ENCODE results near the gene CWF19L2. TPM values are rescaled to one million over a fixed set of nuclear protein-coding genes. Genes with fewer than 3 reads are reported as not detected.

CWF19L2 gene
- total and polyA plus RNA-seq, 2 of the 8 experiments (the other 6 are each of a cell fraction or from before 2014, with no cell fraction given), result 2.2 to 16.6 TPM

DNA sequence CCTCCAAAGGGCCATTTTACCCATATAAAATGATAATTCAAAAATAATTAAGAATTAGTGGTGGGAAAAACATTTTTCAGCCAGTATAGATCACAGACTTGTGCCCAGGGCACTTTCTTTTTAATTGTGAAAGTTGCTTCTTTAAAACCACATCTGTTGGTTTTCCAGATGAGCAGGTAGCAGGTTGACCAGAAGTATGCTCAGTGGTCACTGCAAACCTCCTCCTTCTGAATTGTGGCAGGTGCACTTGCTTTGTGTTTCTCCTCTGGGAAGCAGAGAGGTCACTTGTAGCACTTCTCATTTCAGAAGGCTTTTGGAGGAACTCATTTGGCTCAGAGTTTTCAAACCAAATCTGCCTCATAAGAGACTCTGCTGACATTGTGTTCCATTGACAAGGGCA, 24.6 kb upstream of the CWF19L2 start:
- Histone ChIP-seq H3K4me2 (ENCODE audit: insufficient read depth in 1 of 2, low read depth in 2 of 2, low read length in 2 of 2) (no peak overlapping the region), H4K20me1 (replicated peaks in 1 of 2; ENCODE audit: control insufficient read depth in 1 of 2, insufficient read depth in 2 of 2, low read length in 2 of 2) (no peaks in the 10 kb centered on the region), H3K4me1 (replicated peaks in 1 of 4; ENCODE audit: control insufficient read depth in 3 of 4, insufficient read depth in 4 of 4, low read length in 3 of 4) (no peaks in the 10 kb centered on the region), H3K9me3 (ENCODE audit: insufficient read depth in 2 of 2, low read depth in 1 of 2, low read length in 1 of 2) (no peaks in the 10 kb centered on the region), H3K27ac (ENCODE audit: low read depth, low read length) (no peak overlapping the region), H2BK15ac (ENCODE audit: low read length) (no peak overlapping the region), H2AFZ (ENCODE audit: low read length) (no peak overlapping the region), H3K23ac (ENCODE audit: insufficient read length) (no peak overlapping the region), H2AK5ac (ENCODE audit: low read depth, low read length) (no peak overlapping the region), H3K36me3 (ENCODE audit: control insufficient read depth in 2 of 4, insufficient read depth in 4 of 4, low read length in 3 of 4) (no peaks in the 10 kb centered on the region), H3K56ac (replicated peaks; ENCODE audit: insufficient read length, low read depth, low read length) (no peak overlapping the region), H2BK12ac (ENCODE audit: low read depth, low read length) (no peak overlapping the region), H3K9ac (replicated peaks in 1 of 4; ENCODE audit: extremely low read depth in 1 of 4, low read depth in 3 of 4, low read length in 3 of 4) (no peak overlapping the region), H4K5ac (ENCODE audit: insufficient read length, low read depth, low read length) (no peak overlapping the region), H4K8ac (ENCODE audit: extremely low read depth, insufficient read depth, low read length) (no peak overlapping the region), H3K4me3 (ENCODE audit: extremely low read depth in 1 of 4, insufficient read depth in 2 of 4, low read depth in 3 of 4, low read length in 4 of 4) (no peak overlapping the region), H2BK5ac (ENCODE audit: low read depth, low read length) (no peak overlapping the region), H3K79me1 (ENCODE audit: low read depth, low read length) (no peaks in the 10 kb centered on the region), H3K4ac (replicated peaks; ENCODE audit: insufficient read length, low read depth, low read length) (no peak overlapping the region), H2BK20ac (ENCODE audit: low read length) (no peak overlapping the region), H2BK120ac (replicated peaks; ENCODE audit: low read depth, low read length) (no peak overlapping the region), H3K23me2 (ENCODE audit: low read depth, low read length) (no peaks in the 10 kb centered on the region), H3K27me3 (replicated peaks in 1 of 4; ENCODE audit: control insufficient read depth in 3 of 4, extremely low read depth in 1 of 4, insufficient read depth in 3 of 4, low read length in 3 of 4) (no peaks in the 10 kb centered on the region), H3K79me2 (ENCODE audit: control insufficient read depth in 1 of 2, insufficient read depth in 2 of 2, low read length in 2 of 2) (no peaks in the 10 kb centered on the region), H4K91ac (replicated peaks; ENCODE audit: insufficient read length, low read length) (no peak overlapping the region), H3K14ac (ENCODE audit: insufficient read length) (no peak overlapping the region), H3K18ac (ENCODE audit: extremely low read depth, low read length) (no peak overlapping the region)
- TF ChIP-seq MAFK (IDR thresholded peaks at IDR 0.05; ENCODE audit: low read depth, low read length) (no peak), ZNF274 (IDR thresholded peaks at IDR 0.05; ENCODE audit: borderline replicate concordance, extremely low read depth, low read length) (no peak), SIRT6 (IDR thresholded peaks at IDR 0.05; ENCODE audit: low read length) (no peak), KDM4A (IDR thresholded peaks at IDR 0.05; ENCODE audit: low read depth, low read length, severe bottlenecking) (no peak), PHF8 (conservative IDR thresholded peaks at IDR 0.05; ENCODE audit: low read depth, low read length) (no peak), CREB1 (IDR thresholded peaks at IDR 0.05) (no peak), SIX5 (IDR thresholded peaks at IDR 0.05; ENCODE audit: low read depth, low read length) (no peak), ASH2L (IDR thresholded peaks at IDR 0.05; ENCODE audit: low read length) (no peak)
- TF ChIP-seq, protein P1, sequence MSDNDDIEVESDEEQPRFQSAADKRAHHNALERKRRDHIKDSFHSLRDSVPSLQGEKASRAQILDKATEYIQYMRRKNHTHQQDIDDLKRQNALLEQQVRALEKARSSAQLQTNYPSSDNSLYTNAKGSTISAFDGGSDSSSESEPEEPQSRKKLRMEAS (IDR thresholded peaks at IDR 0.05), result no peak
- TF ChIP-seq, protein P2, sequence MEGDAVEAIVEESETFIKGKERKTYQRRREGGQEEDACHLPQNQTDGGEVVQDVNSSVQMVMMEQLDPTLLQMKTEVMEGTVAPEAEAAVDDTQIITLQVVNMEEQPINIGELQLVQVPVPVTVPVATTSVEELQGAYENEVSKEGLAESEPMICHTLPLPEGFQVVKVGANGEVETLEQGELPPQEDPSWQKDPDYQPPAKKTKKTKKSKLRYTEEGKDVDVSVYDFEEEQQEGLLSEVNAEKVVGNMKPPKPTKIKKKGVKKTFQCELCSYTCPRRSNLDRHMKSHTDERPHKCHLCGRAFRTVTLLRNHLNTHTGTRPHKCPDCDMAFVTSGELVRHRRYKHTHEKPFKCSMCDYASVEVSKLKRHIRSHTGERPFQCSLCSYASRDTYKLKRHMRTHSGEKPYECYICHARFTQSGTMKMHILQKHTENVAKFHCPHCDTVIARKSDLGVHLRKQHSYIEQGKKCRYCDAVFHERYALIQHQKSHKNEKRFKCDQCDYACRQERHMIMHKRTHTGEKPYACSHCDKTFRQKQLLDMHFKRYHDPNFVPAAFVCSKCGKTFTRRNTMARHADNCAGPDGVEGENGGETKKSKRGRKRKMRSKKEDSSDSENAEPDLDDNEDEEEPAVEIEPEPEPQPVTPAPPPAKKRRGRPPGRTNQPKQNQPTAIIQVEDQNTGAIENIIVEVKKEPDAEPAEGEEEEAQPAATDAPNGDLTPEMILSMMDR (IDR thresholded peaks at IDR 0.05; ENCODE audit: control extremely low read depth in 1 of 3, insufficient read depth in 1 of 3, low read depth in 1 of 3, low read length in 3 of 3), result no peak
- POLR2A ChIA-PET (ENCODE audit: partially characterized antibody), result no interaction called here
- no peak for FAIRE-seq
- CTCF ChIA-PET (ENCODE audit: partially characterized antibody), result interaction anchor here (1.9 kb wide), 1 partner anchor 207 kb away, joined by 6 read pairs; no protein-coding TSS in a partner anchor
- no peak for DNase-seq (ENCODE audit: low read depth in 1 of 2, low spot score in 2 of 2)
